Endodermal cell (in vitro differentiated cells): Measurements from ENCODE around the gene LRRC74B. TPM values are rescaled to one million over a fixed set of nuclear protein-coding genes. Genes with fewer than 3 reads are reported as not detected.

Experiments
- DNase-seq: peaks from one replicate; pipeline ENCODE4 v3.0.0-alpha.2; 2017
- H3K27ac ChIP-seq: 2 replicates; pipeline ENCODE4 v1.5.1; 2013; ENCODE audit warnings: mild to moderate bottlenecking, low read depth, low read length, moderate library complexity
- H3K27me3 ChIP-seq: 2 replicates; pipeline ENCODE4 v1.6.1; 2013; ENCODE audit warnings: mild to moderate bottlenecking, low read length, moderate library complexity; ENCODE audit not compliant: insufficient read depth, control insufficient read depth, poor library complexity, severe bottlenecking
- H3K36me3 ChIP-seq: 2 replicates; pipeline ENCODE4 v1.7.0; 2013; ENCODE audit warnings: mild to moderate bottlenecking, low read length, moderate library complexity; ENCODE audit not compliant: control insufficient read depth, insufficient read depth
- H3K4me1 ChIP-seq: one replicate; pipeline ENCODE4 v1.7.0; 2013; ENCODE audit warnings: low read length; ENCODE audit not compliant: control insufficient read depth, insufficient read depth
- H3K4me3 ChIP-seq: 2 replicates; pipeline ENCODE4 v1.5.1; 2013; ENCODE audit warnings: mild to moderate bottlenecking, low read length, moderate library complexity
- H3K9ac ChIP-seq: 2 replicates; pipeline ENCODE4 v1.6.1; 2013; ENCODE audit warnings: mild to moderate bottlenecking, low read length, moderate library complexity; ENCODE audit not compliant: poor library complexity, severe bottlenecking; ENCODE audit errors: extremely low read depth
- H3K9me3 ChIP-seq: 2 replicates; pipeline ENCODE4 v1.6.1; 2013; ENCODE audit warnings: mild to moderate bottlenecking, low read length, moderate library complexity; ENCODE audit not compliant: control insufficient read depth
- H3K27ac Mint-ChIP-seq: 2 replicates; pipeline ENCODE4 v1.8.0; 2020; ENCODE audit warnings: mixed read lengths
- H3K27me3 Mint-ChIP-seq: 2 replicates; pipeline ENCODE4 v1.8.0; 2021; ENCODE audit warnings: mild to moderate bottlenecking, mixed read lengths; ENCODE audit not compliant: insufficient read depth
- H3K36me3 Mint-ChIP-seq: 2 replicates; pipeline ENCODE4 v1.8.0; 2020; ENCODE audit warnings: low read depth, mixed read lengths
- H3K4me1 Mint-ChIP-seq: 2 replicates; pipeline ENCODE4 v1.8.0; 2020; ENCODE audit warnings: mixed read lengths
- H3K4me3 Mint-ChIP-seq: 2 replicates; pipeline ENCODE4 v1.8.0; 2020; ENCODE audit warnings: mild to moderate bottlenecking, moderate library complexity, mixed read lengths
- H3K9me3 Mint-ChIP-seq: 2 replicates; pipeline ENCODE4 v1.8.0; 2020; ENCODE audit warnings: mild to moderate bottlenecking, mixed read lengths
- WGBS, 2 experiments: methylation state at CpG; one replicate each; pipeline versions ENCODE4 v1.1.5 to v1.1.7; 2013; ENCODE audit warnings: missing lambda C conversion rate in 2 of 2, mixed read lengths in 1 of 2; ENCODE audit not compliant: insufficient coverage in 1 of 2, insufficient read length in 1 of 2; 5-methylcytosine and 5-hydroxymethylcytosine counted together
- total RNA-seq, 2 donors: library from RNA; stranded (reverse); fragmentation: NEBNext Ultra II Directional in 1 of 2; extraction: Animal tissue kit (Norgen Biotek cat#: 25700) in 1 of 2; gene quantifications; 2 replicates in 1 of 2; 3 replicates in 1 of 2; pipeline ENCODE4 v1.2.1, GENCODE V29; 2021
- TF ChIP-seq, protein P1 (sequence below): fragments of 200-600 bp; sonication (generic); conservative IDR thresholded peaks from 2 replicates; pipeline ENCODE4 v1.5.0; 2021; ENCODE audit warnings: antibody characterized with exemption, mild to moderate bottlenecking

Gene LRRC74B
- total RNA-seq, 2 donors from 2014 or later: not detected

DNA sequence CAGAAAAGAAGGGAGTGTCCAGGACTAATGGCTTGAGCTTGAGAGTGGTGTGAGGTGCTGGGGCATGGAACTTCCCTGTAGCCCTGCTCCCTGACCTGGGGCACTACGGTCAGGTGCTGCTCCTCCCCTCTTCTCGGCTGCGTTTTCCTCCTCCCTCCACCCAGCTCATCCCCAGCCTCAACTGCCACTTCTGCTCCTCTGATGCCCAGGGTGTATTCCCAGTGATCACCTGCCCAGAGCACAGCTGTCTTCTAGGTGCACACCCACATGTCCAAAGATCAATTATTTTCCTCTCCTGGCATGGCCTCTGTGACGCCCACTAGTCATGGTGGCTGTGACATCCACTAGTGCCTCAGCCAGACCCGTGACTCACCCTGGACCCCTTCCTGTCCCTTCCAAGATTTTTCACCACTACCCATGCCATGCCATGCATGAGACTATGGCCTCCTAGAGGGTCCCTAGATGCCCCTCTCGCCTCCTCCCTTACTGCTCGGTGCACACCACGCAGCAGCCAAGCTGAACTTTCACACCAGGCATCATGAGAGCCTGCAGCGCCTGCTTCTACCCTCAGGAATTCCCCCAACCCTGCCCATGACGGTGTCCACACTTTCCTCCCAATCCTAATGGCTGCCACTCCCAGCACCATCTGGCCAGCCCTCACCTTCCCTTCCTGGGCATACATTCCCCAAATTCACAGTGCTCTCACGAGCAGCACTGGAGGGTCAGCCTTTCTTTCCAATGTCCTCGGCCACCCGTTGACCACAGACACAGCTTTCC is 28.9 kb upstream of the LRRC74B start:
- WGBS, 2 experiments: 84 to 92% methylated on average over 7 to 13 of the region's 13 CpGs
- TF ChIP-seq, protein P1, sequence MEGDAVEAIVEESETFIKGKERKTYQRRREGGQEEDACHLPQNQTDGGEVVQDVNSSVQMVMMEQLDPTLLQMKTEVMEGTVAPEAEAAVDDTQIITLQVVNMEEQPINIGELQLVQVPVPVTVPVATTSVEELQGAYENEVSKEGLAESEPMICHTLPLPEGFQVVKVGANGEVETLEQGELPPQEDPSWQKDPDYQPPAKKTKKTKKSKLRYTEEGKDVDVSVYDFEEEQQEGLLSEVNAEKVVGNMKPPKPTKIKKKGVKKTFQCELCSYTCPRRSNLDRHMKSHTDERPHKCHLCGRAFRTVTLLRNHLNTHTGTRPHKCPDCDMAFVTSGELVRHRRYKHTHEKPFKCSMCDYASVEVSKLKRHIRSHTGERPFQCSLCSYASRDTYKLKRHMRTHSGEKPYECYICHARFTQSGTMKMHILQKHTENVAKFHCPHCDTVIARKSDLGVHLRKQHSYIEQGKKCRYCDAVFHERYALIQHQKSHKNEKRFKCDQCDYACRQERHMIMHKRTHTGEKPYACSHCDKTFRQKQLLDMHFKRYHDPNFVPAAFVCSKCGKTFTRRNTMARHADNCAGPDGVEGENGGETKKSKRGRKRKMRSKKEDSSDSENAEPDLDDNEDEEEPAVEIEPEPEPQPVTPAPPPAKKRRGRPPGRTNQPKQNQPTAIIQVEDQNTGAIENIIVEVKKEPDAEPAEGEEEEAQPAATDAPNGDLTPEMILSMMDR: no peak
- no peaks in the 10 kb centered on the region for H3K27me3 ChIP-seq
- Mint-ChIP-seq H3K4me3 (no peak overlapping the region), H3K27me3 (peaks cover 27% of the 10 kb centered on the region), H3K27ac (no peak overlapping the region), H3K36me3 (no peaks in the 10 kb centered on the region), H3K4me1 (peaks cover 14% of the 10 kb centered on the region), H3K9me3 (peaks cover 17% of the 10 kb centered on the region)
- H3K4me1 ChIP-seq: no peaks in the 10 kb centered on the region
- DNase-seq: no peak
- H3K9me3 ChIP-seq: peaks cover 13% of the 10 kb centered on the region
- no peak overlapping the region for H3K27ac ChIP-seq
- H3K36me3 ChIP-seq: no peaks in the 10 kb centered on the region
- H3K4me3 ChIP-seq: no peak overlapping the region
- no peak overlapping the region for H3K9ac ChIP-seq

DNA sequence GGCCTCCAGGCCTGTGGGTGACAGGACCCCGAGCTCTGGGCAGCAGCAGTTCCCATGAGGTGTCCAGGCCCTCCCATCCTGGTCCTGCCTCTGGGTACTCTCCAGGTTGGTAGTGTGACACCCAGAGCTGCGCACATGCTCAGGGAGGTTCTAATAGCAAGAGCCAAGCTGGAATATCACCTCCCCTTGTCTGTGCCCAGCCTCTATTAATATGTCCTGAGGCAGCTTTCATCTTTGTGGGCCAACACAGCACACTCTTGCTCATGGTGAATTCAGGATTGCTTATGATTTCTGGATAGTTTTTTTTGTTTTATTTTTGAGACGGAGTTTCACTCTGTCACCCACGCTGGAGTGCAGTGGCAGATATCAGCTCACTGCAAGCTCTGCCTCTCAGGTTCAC is 27.4 kb upstream of the LRRC74B start:
- Histone ChIP-seq H3K4me1 (no peaks in the 10 kb centered on the region), H3K4me3 (no peak overlapping the region), H3K27me3 (no peaks in the 10 kb centered on the region), H3K27ac (no peak overlapping the region), H3K9me3 (peaks cover 13% of the 10 kb centered on the region), H3K9ac (no peak overlapping the region), H3K36me3 (no peaks in the 10 kb centered on the region)
- DNase-seq: no peak
- peaks cover 17% of the 10 kb centered on the region for H3K9me3 Mint-ChIP-seq
- peaks cover 14% of the 10 kb centered on the region for H3K4me1 Mint-ChIP-seq
- WGBS, 2 experiments: 90 to 92% methylated on average over 4 of the region's 4 CpGs
- no peaks in the 10 kb centered on the region for H3K36me3 Mint-ChIP-seq
- H3K27ac Mint-ChIP-seq: no peak overlapping the region
- TF ChIP-seq, protein P1: no peak
- peaks cover 27% of the 10 kb centered on the region for H3K27me3 Mint-ChIP-seq
- H3K4me3 Mint-ChIP-seq: no peak overlapping the region

DNA sequence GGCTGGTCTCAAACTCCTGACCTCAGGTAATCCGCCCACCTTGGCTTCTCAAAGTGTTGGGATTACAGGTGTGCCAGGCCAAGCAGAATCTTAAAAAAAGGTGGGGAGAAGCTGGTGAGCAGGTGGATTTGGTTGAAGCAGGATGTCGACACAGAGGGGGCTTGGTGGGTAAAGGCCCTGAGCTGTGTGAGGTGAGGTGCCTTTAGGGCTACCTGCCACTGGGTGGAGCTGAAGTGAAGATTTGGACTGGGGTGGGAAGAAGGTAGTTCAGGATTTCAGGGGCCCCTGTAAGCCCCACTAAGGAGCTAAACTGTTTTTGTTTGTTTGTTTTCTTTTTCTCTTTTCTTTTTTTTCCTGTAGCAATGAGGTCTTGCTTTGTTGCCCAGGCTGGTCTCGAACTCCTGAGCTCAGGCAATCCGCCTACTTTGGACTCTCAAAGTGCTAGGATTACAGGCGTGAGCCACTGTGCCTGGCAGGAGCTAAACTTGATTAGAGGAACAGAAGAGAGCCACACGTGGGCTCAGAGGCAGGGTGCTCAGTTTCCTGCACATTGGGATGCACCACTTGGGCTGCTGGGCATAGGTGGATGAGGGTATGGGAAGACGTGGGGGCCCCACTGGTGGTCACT is 24.8 kb upstream of the LRRC74B start:
- Histone ChIP-seq H3K9ac (no peak overlapping the region), H3K27me3 (no peaks in the 10 kb centered on the region), H3K9me3 (peaks cover 13% of the 10 kb centered on the region), H3K36me3 (no peaks in the 10 kb centered on the region), H3K27ac (no peak overlapping the region), H3K4me1 (no peaks in the 10 kb centered on the region), H3K4me3 (no peak overlapping the region)
- H3K4me3 Mint-ChIP-seq: no peak overlapping the region
- peak; percentile 82 for DNase-seq
- TF ChIP-seq, protein P1: peak; percentile 76
- WGBS, 2 experiments: 80 to 81% methylated on average over 6 to 7 of the region's 7 CpGs
- H3K27ac Mint-ChIP-seq: no peak overlapping the region
- H3K9me3 Mint-ChIP-seq: peaks cover 17% of the 10 kb centered on the region
- H3K27me3 Mint-ChIP-seq: peaks cover 19% of the 10 kb centered on the region
- H3K4me1 Mint-ChIP-seq: peaks cover 3% of the 10 kb centered on the region
- no peaks in the 10 kb centered on the region for H3K36me3 Mint-ChIP-seq
